GM12878 (cell line): ENCODE results near the gene MRPL27. TPM values are rescaled to one million over a fixed set of nuclear protein-coding genes. Genes with fewer than 3 reads are reported as not detected.

ENCODE experiments used
- BHLHE40 ChIP-seq, 2 experiments: fragments of 450-650 bp in 1 of 2; IDR thresholded peaks; 2 replicates each; pipeline ENCODE4 v1.6.1; 2011 to 2017; ENCODE audit warnings: low read depth in 2 of 2, borderline replicate concordance in 1 of 2, improper control_type of control experiment in 1 of 2, low read length in 1 of 2, mild to moderate bottlenecking in 1 of 2
- HDGF ChIP-seq: fragments of 450-650 bp; IDR thresholded peaks from 2 replicates; pipeline ENCODE4 v1.6.1; 2016; ENCODE audit warnings: antibody characterized with exemption
- MYC ChIP-seq: IDR thresholded peaks from 2 replicates; pipeline ENCODE4 v1.6.1; 2011; ENCODE audit warnings: mild to moderate bottlenecking, low read length, moderate library complexity, inconsistent platforms; ENCODE audit not compliant: insufficient read depth, insufficient replicate concordance, insufficient read length, severe bottlenecking
- NFYB ChIP-seq: IDR thresholded peaks from 2 replicates; pipeline ENCODE4 v1.6.1; 2011; ENCODE audit warnings: low read depth, mild to moderate bottlenecking, low read length, improper control_type of control experiment, moderate library complexity; ENCODE audit not compliant: insufficient read depth
- SMAD1 ChIP-seq: fragments of 450-650 bp; IDR thresholded peaks from 2 replicates; pipeline ENCODE4 v1.6.1; 2018; ENCODE audit warnings: mild to moderate bottlenecking, low read depth; ENCODE audit not compliant: partially characterized antibody
- polyA plus RNA-seq, 11 experiments: library from polyadenylated mRNA; depleted of rRNA in 4 of 11; unstranded in 6 of 11; stranded (reverse) in 5 of 11; fragments of >200 nt; fragmentation: Nextera tagmentation in 4 of 11; fragmentation: Illumina TruSeq in 1 of 11; extraction: Ambion mirVana in 4 of 11; extraction: Trizol in 1 of 11; gene quantifications; 1 replicate in 1 of 11; 2 replicates in 10 of 11; pipeline versions ENCODE4 v1.2.1 to v1.2.3, GENCODE V29; 2011 to 2016; ENCODE audit warnings: inconsistent platforms in 2 of 11, missing spikeins in 2 of 11, low read depth in 1 of 11
- total RNA-seq, 4 experiments: library from RNA; depleted of rRNA in 3 of 4; stranded (reverse); fragments of >200 nt in 3 of 4; fragmentation: Illumina TruSeq in 1 of 4; extraction: Trizol in 1 of 4; gene quantifications; 2 replicates each; pipeline versions ENCODE4 v1.2.1 to v1.2.3, GENCODE V29; 2013 to 2021
- TF ChIP-seq, protein P1 (sequence below): fragments of 450-650 bp; IDR thresholded peaks from 2 replicates; pipeline ENCODE4 v1.6.1; 2016; ENCODE audit warnings: mild to moderate bottlenecking, moderate library complexity, borderline replicate concordance
- TF ChIP-seq, protein P2 (sequence below): fragments of 450-650 bp; formaldehyde crosslinking; IDR thresholded peaks from 2 replicates; pipeline ENCODE4 v1.4.0; 2022; ENCODE audit warnings: mild to moderate bottlenecking, moderate library complexity
- TF ChIP-seq, protein P3 (sequence below): IDR thresholded peaks from 2 replicates; pipeline ENCODE4 v1.6.1; 2011; ENCODE audit warnings: borderline replicate concordance, low read depth, mild to moderate bottlenecking, moderate library complexity, low read length; ENCODE audit not compliant: insufficient read depth, poor library complexity, severe bottlenecking

The MRPL27 gene
- total and polyA plus RNA-seq, 10 of the 15 experiments (the other 5 are each of a cell fraction or from before 2014, with no cell fraction given): 83.0 to 390 (median 131) TPM

DNA sequence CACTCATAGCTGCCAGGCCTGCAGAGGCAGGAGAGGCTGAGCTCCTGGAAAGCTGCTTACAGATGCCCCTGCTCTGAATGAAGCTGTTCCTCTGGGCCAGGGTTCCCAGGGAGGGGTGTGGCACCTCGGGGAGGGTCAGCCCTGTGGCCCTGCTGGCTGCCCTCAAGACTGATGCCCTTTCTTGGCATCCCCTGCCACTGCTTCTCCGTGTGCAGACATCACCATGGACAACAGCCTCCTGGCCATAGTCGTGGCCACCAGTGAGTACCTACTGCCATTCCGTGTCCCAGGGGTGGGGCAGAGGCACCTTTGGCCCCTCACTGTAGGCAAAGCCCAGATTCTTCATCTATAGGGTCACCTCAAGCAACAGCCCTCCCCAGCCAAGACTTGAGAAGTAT, 8.9 kb downstream of the MRPL27 start (continued):
- TF ChIP-seq, protein P1, sequence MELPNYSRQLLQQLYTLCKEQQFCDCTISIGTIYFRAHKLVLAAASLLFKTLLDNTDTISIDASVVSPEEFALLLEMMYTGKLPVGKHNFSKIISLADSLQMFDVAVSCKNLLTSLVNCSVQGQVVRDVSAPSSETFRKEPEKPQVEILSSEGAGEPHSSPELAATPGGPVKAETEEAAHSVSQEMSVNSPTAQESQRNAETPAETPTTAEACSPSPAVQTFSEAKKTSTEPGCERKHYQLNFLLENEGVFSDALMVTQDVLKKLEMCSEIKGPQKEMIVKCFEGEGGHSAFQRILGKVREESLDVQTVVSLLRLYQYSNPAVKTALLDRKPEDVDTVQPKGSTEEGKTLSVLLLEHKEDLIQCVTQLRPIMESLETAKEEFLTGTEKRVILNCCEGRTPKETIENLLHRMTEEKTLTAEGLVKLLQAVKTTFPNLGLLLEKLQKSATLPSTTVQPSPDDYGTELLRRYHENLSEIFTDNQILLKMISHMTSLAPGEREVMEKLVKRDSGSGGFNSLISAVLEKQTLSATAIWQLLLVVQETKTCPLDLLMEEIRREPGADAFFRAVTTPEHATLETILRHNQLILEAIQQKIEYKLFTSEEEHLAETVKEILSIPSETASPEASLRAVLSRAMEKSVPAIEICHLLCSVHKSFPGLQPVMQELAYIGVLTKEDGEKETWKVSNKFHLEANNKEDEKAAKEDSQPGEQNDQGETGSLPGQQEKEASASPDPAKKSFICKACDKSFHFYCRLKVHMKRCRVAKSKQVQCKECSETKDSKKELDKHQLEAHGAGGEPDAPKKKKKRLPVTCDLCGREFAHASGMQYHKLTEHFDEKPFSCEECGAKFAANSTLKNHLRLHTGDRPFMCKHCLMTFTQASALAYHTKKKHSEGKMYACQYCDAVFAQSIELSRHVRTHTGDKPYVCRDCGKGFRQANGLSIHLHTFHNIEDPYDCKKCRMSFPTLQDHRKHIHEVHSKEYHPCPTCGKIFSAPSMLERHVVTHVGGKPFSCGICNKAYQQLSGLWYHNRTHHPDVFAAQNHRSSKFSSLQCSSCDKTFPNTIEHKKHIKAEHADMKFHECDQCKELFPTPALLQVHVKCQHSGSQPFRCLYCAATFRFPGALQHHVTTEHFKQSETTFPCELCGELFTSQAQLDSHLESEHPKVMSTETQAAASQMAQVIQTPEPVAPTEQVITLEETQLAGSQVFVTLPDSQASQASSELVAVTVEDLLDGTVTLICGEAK: no peak
- TF ChIP-seq HDGF: no peak
- TF ChIP-seq MYC: no peak
- TF ChIP-seq BHLHE40 (IDR thresholded peaks at IDR 0.05; ENCODE audit: borderline replicate concordance in 1 of 2, low read depth in 2 of 2, low read length in 1 of 2): no peak
- TF ChIP-seq NFYB: 0 out of 2 replicates have a peak, but pooled peaks have one; percentile 17
- TF ChIP-seq SMAD1: no peak
- TF ChIP-seq, protein P2, sequence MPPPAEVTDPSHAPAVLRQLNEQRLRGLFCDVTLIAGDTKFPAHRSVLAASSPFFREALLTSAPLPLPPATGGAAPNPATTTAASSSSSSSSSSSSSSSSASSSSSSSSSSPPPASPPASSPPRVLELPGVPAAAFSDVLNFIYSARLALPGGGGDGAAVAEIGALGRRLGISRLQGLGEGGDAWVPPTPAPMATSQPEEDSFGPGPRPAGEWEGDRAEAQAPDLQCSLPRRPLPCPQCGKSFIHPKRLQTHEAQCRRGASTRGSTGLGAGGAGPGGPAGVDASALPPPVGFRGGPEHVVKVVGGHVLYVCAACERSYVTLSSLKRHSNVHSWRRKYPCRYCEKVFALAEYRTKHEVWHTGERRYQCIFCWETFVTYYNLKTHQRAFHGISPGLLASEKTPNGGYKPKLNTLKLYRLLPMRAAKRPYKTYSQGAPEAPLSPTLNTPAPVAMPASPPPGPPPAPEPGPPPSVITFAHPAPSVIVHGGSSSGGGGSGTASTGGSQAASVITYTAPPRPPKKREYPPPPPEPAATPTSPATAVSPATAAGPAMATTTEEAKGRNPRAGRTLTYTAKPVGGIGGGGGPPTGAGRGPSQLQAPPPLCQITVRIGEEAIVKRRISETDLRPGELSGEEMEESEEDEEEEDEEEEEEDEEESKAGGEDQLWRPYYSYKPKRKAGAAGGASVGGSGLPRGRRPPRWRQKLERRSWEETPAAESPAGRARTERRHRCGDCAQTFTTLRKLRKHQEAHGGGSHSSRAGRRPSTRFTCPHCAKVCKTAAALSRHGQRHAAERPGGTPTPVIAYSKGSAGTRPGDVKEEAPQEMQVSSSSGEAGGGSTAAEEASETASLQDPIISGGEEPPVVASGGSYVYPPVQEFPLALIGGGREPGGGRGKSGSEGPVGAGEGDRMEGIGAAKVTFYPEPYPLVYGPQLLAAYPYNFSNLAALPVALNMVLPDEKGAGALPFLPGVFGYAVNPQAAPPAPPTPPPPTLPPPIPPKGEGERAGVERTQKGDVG: no peak
- TF ChIP-seq, protein P3, sequence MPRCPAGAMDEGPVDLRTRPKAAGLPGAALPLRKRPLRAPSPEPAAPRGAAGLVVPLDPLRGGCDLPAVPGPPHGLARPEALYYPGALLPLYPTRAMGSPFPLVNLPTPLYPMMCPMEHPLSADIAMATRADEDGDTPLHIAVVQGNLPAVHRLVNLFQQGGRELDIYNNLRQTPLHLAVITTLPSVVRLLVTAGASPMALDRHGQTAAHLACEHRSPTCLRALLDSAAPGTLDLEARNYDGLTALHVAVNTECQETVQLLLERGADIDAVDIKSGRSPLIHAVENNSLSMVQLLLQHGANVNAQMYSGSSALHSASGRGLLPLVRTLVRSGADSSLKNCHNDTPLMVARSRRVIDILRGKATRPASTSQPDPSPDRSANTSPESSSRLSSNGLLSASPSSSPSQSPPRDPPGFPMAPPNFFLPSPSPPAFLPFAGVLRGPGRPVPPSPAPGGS: no peak
